Loucy (cell line): ENCODE data around the gene C1QTNF12.

Source experiments
- H2AFZ ChIP-seq: fragments of 200-600 bp; sonication (generic); 2 replicates; pipeline ENCODE4 v1.6.0; 2016; ENCODE audit warnings: antibody characterized with exemption, mild to moderate bottlenecking, low read length, moderate library complexity
- H3F3A ChIP-seq: fragments of 200-600 bp; 2 replicates; pipeline ENCODE4 v1.6.0; 2016; ENCODE audit warnings: antibody characterized with exemption, low read depth, mild to moderate bottlenecking
- H3K27me3 ChIP-seq: fragments of 200-600 bp; sonication (generic); 2 replicates; pipeline ENCODE4 v1.6.1; 2014; ENCODE audit warnings: low read length, mild to moderate bottlenecking; ENCODE audit not compliant: insufficient read depth, poor library complexity, severe bottlenecking
- H3K36me3 ChIP-seq: fragments of 200-600 bp; sonication (generic); 2 replicates; pipeline ENCODE4 v1.6.1; 2016; ENCODE audit warnings: low read length; ENCODE audit not compliant: insufficient read depth
- H3K4me1 ChIP-seq: fragments of 200-600 bp; sonication (generic); 2 replicates; pipeline ENCODE4 v1.5.1; 2014; ENCODE audit warnings: low read length, mild to moderate bottlenecking; ENCODE audit not compliant: insufficient read depth, poor library complexity, severe bottlenecking
- H3K4me2 ChIP-seq: fragments of 200-600 bp; sonication (generic); 2 replicates; pipeline ENCODE4 v1.6.0; 2014; ENCODE audit warnings: antibody characterized with exemption, low read length, low read depth, mild to moderate bottlenecking; ENCODE audit not compliant: poor library complexity, severe bottlenecking
- H3K4me3 ChIP-seq: fragments of 200-600 bp; sonication (generic); 2 replicates; pipeline ENCODE4 v1.5.1; 2014; ENCODE audit warnings: low read length, mild to moderate bottlenecking, mixed read lengths; ENCODE audit not compliant: poor library complexity, severe bottlenecking
- H3K79me2 ChIP-seq: fragments of 200-600 bp; sonication (generic); 2 replicates; pipeline ENCODE4 v1.6.1; 2014; ENCODE audit warnings: low read length; ENCODE audit not compliant: insufficient read depth
- H3K9ac ChIP-seq: fragments of 200-600 bp; sonication (generic); 2 replicates; pipeline ENCODE4 v1.6.0; 2014; ENCODE audit warnings: mild to moderate bottlenecking, low read depth, low read length, moderate library complexity; ENCODE audit not compliant: poor library complexity, severe bottlenecking
- H3K9me2 ChIP-seq: fragments of 200-600 bp; sonication (generic); replicated peaks from 2 replicates; pipeline ENCODE4 v1.6.1; 2016; ENCODE audit warnings: low read depth, low read length, mixed read lengths
- H3K9me3 ChIP-seq: fragments of 200-600 bp; sonication (generic); 2 replicates; pipeline ENCODE4 v1.6.1; 2014; ENCODE audit warnings: mild to moderate bottlenecking, antibody characterized with exemption, low read length, low read depth; ENCODE audit not compliant: insufficient read depth
- H4K20me1 ChIP-seq: fragments of 200-600 bp; sonication (generic); 2 replicates; pipeline ENCODE4 v1.6.0; 2014; ENCODE audit warnings: antibody characterized with exemption, low read length, mild to moderate bottlenecking; ENCODE audit not compliant: insufficient read depth, poor library complexity, severe bottlenecking
- CTCF ChIP-seq: fragments of 200-600 bp; sonication (generic); conservative IDR thresholded peaks from 2 replicates; pipeline ENCODE4 v1.5.1; 2014; ENCODE audit warnings: mild to moderate bottlenecking, antibody characterized with exemption, low read length
- EZH2phosphoT487 ChIP-seq: fragments of 200-600 bp; IDR thresholded peaks from 2 replicates; pipeline ENCODE4 v1.6.1; 2018; ENCODE audit warnings: antibody characterized with exemption, mild to moderate bottlenecking, moderate library complexity, borderline replicate concordance

The C1QTNF12 gene

GRCh38 chr1:1287288-1288110 is 41.0 kb upstream of the C1QTNF12 start:
- Histone ChIP-seq H3K4me1 (no peaks in the 10 kb centered on the region), H3K9me3 (no peaks in the 10 kb centered on the region), H3K36me3 (no peaks in the 10 kb centered on the region), H3K4me3 (no peak overlapping the region), H3K9me2 (no peaks in the 10 kb centered on the region), H4K20me1 (no peaks in the 10 kb centered on the region), H3K4me2 (no peak overlapping the region), H2AFZ (no peak overlapping the region), H3K9ac (no peak overlapping the region), H3K27me3 (no peaks in the 10 kb centered on the region), H3F3A (no peaks in the 10 kb centered on the region), H3K79me2 (no peaks in the 10 kb centered on the region)
- TF ChIP-seq EZH2phosphoT487 (no peak), CTCF (no peak)

GRCh38 chr1:1286313-1287261 is 40.1 kb upstream of the C1QTNF12 start:
- Histone ChIP-seq H3K79me2 (no peaks in the 10 kb centered on the region), H3F3A (no peaks in the 10 kb centered on the region), H3K9me3 (no peaks in the 10 kb centered on the region), H4K20me1 (no peaks in the 10 kb centered on the region), H3K9ac (no peak overlapping the region), H3K9me2 (no peaks in the 10 kb centered on the region), H3K4me2 (no peak overlapping the region), H3K4me3 (no peak overlapping the region), H2AFZ (no peak overlapping the region), H3K36me3 (no peaks in the 10 kb centered on the region), H3K4me1 (no peaks in the 10 kb centered on the region), H3K27me3 (no peaks in the 10 kb centered on the region)
- no peak for TF ChIP-seq CTCF
- no peak for TF ChIP-seq EZH2phosphoT487

GRCh38 chr1:1285611-1286311 is 39.2 kb upstream of the C1QTNF12 start:
- H3K4me2 ChIP-seq: no peak overlapping the region
- no peaks in the 10 kb centered on the region for H3K4me1 ChIP-seq
- H3K9me3 ChIP-seq: no peaks in the 10 kb centered on the region
- H3K27me3 ChIP-seq: no peaks in the 10 kb centered on the region
- no peaks in the 10 kb centered on the region for H4K20me1 ChIP-seq
- H3F3A ChIP-seq: no peaks in the 10 kb centered on the region
- no peak overlapping the region for H2AFZ ChIP-seq
- H3K79me2 ChIP-seq: no peaks in the 10 kb centered on the region
- no peak overlapping the region for H3K9ac ChIP-seq
- TF ChIP-seq CTCF (no peak), EZH2phosphoT487 (no peak)
- H3K9me2 ChIP-seq: no peaks in the 10 kb centered on the region
- no peaks in the 10 kb centered on the region for H3K36me3 ChIP-seq
- H3K4me3 ChIP-seq: no peak overlapping the region
